Vagina (tissue), 2 donors: ENCODE results near the gene HDAC8.

Experiments used
- CTCF ChIP-seq, 3 experiments: fragments of 450-650 bp in 2 of 3; fragments of 200-600 bp in 1 of 3; sonication (generic) in 1 of 3; IDR thresholded peaks; one replicate each; pipeline ENCODE4 v1.5.1; 2017 to 2019; ENCODE audit warnings: antibody characterized with exemption in 3 of 3, mild to moderate bottlenecking in 2 of 3, moderate library complexity in 2 of 3
- POLR2AphosphoS5 ChIP-seq, 2 donors: sonication (generic); formaldehyde crosslinking; IDR thresholded peaks; one replicate each; pipeline ENCODE4 v1.9.0; 2017; ENCODE audit warnings: antibody characterized with exemption in 2 of 2, mild to moderate bottlenecking in 2 of 2, low read depth in 1 of 2; ENCODE audit not compliant: insufficient read depth in 1 of 2

GRCh38 chrX:72312311-72312940 is 260.2 kb downstream of the HDAC8 start:
- TF ChIP-seq POLR2AphosphoS5 (IDR thresholded peaks at IDR 0.05; ENCODE audit: insufficient read depth in 1 of 2, low read depth in 1 of 2) (no peak), CTCF (IDR thresholded peaks at IDR 0.05) (no peak)
